Inflammatory macrophage treated with lipopolysaccharide for 1 hour (primary cell): Measurements from ENCODE around the gene AKAP9.
"Not testable (repeated sequence)": the region's sequence is repeated elsewhere in the genome, so short reads cannot be mapped to it uniquely, and the experiment has no call there.

Experiments
- DNase-seq, 2 donors: peaks; one replicate each; pipeline ENCODE4 v3.0.0-alpha.2; 2020 to 2022

The AKAP9 gene

GRCh38 chr7:92025260-92025659, 84.6 kb downstream of the AKAP9 start:
- DNase-seq: no peak

- DNase-seq: not testable (repeated sequence)
These were observed 86.0 kb downstream of the AKAP9 start for GRCh38 chr7:92026635-92027034.

GRCh38 chr7:92027128-92027527, 86.5 kb downstream of the AKAP9 start:
- not testable (repeated sequence) for DNase-seq

- no peak for DNase-seq
These were observed 87.6 kb downstream of the AKAP9 start for GRCh38 chr7:92028226-92028625.

GRCh38 chr7:92028686-92029085, 88.0 kb downstream of the AKAP9 start:
- no peak for DNase-seq

- no peak for DNase-seq
These were observed 93.5 kb downstream of the AKAP9 start for GRCh38 chr7:92034116-92034515.

- no peak for DNase-seq
These were observed 94.9 kb downstream of the AKAP9 start for GRCh38 chr7:92035576-92035975.

GRCh38 chr7:92039900-92040299, 99.2 kb downstream of the AKAP9 start:
- no peak for DNase-seq

- DNase-seq: no peak
These were observed 101.5 kb downstream of the AKAP9 start for GRCh38 chr7:92042056-92042737.

GRCh38 chr7:92043098-92043497, 102.4 kb downstream of the AKAP9 start:
- no peak for DNase-seq

GRCh38 chr7:92043637-92044036, 103.0 kb downstream of the AKAP9 start:
- DNase-seq: no peak

- DNase-seq: no peak
These were observed 103.5 kb downstream of the AKAP9 start for GRCh38 chr7:92044148-92044547.

GRCh38 chr7:92044940-92045339, 104.3 kb downstream of the AKAP9 start:
- no peak for DNase-seq

- no peak for DNase-seq
These were observed 111.0 kb downstream of the AKAP9 start for GRCh38 chr7:92051655-92052054.

- no peak for DNase-seq
These were observed 111.5 kb downstream of the AKAP9 start for GRCh38 chr7:92052159-92052558.

- peak in 1 of 2 donors; percentile 16 for DNase-seq
These were observed 112.0 kb downstream of the AKAP9 start for GRCh38 chr7:92052684-92053083.

GRCh38 chr7:92053312-92053711, 112.7 kb downstream of the AKAP9 start:
- no peak for DNase-seq

- no peak for DNase-seq
These were observed 115.6 kb downstream of the AKAP9 start for GRCh38 chr7:92056286-92056685.

GRCh38 chr7:92057375-92057774, 116.7 kb downstream of the AKAP9 start:
- no peak for DNase-seq

- DNase-seq: peak in 1 of 2 donors; percentile 25
These were observed 117.4 kb downstream of the AKAP9 start for GRCh38 chr7:92058040-92058439.

GRCh38 chr7:92058899-92059298, 118.2 kb downstream of the AKAP9 start:
- DNase-seq: no peak

GRCh38 chr7:92061154-92061553, 120.5 kb downstream of the AKAP9 start:
- DNase-seq: peak; percentile 57 to 72

GRCh38 chr7:92064438-92065029, 123.9 kb downstream of the AKAP9 start:
- no peak for DNase-seq

GRCh38 chr7:92071032-92071431, 130.4 kb downstream of the AKAP9 start:
- no peak for DNase-seq

GRCh38 chr7:92072121-92072520, 131.5 kb downstream of the AKAP9 start:
- no peak for DNase-seq
